ENCODE measurements around the gene TMEM150C. TPM values are rescaled to one million over a fixed set of nuclear protein-coding genes. Genes with fewer than 3 reads are reported as not detected.

The TMEM150C gene
- total and polyA plus RNA-seq, 7 donors, result 1.2 to 25.7 (median 11.2) TPM

- no peak overlapping the region for H3K27ac ChIP-seq
- intact Hi-C loops (cut with DNase I), result no loop called here
- no peaks in the 10 kb centered on the region for H3K27me3 ChIP-seq
- no peaks in the 10 kb centered on the region for H3K9me3 ChIP-seq
- no peak for DNase-seq
- H3K4me1 ChIP-seq, result no peaks in the 10 kb centered on the region
- H3K36me3 ChIP-seq, result no peaks in the 10 kb centered on the region
- H3K4me3 ChIP-seq, result no peak overlapping the region
- TF ChIP-seq POLR2AphosphoS5 (IDR thresholded peaks at IDR 0.05) (no peak), POLR2A (IDR thresholded peaks at IDR 0.05) (no peak), EP300 (IDR thresholded peaks at IDR 0.05) (no peak)
- TF ChIP-seq, protein P1, sequence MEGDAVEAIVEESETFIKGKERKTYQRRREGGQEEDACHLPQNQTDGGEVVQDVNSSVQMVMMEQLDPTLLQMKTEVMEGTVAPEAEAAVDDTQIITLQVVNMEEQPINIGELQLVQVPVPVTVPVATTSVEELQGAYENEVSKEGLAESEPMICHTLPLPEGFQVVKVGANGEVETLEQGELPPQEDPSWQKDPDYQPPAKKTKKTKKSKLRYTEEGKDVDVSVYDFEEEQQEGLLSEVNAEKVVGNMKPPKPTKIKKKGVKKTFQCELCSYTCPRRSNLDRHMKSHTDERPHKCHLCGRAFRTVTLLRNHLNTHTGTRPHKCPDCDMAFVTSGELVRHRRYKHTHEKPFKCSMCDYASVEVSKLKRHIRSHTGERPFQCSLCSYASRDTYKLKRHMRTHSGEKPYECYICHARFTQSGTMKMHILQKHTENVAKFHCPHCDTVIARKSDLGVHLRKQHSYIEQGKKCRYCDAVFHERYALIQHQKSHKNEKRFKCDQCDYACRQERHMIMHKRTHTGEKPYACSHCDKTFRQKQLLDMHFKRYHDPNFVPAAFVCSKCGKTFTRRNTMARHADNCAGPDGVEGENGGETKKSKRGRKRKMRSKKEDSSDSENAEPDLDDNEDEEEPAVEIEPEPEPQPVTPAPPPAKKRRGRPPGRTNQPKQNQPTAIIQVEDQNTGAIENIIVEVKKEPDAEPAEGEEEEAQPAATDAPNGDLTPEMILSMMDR (IDR thresholded peaks at IDR 0.05), result no peak
Measured at GRCh38 chr4:82508011-82508410, 53.8 kb downstream of the TMEM150C start.

DNA sequence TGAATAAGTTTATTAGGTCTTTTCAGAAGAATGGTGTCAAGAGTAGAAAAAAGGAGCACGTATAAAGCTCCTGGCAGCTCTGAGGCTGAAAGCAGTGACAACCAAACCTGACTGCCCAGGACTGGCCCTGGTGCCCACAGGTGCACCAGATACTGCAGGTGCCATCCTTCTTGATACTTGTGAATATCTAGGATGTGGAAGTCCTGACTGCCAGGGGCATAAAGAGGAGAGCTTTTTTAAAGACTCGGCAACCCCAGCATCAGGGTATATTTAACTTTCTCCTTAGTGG is 60.7 kb downstream of the TMEM150C start:
- WGBS, 2 donors, result 89% methylated on average over 2 of the region's 2 CpGs
- no peaks in the 10 kb centered on the region for H3K4me1 ChIP-seq
- intact Hi-C loops (cut with DNase I), result no loop called here
- no peak overlapping the region for H3K27ac ChIP-seq
- no peaks in the 10 kb centered on the region for H3K9me3 ChIP-seq
- DNase-seq, result no peak
- H3K4me3 ChIP-seq, result no peak overlapping the region
- no peaks in the 10 kb centered on the region for H3K27me3 ChIP-seq
- no peaks in the 10 kb centered on the region for H3K36me3 ChIP-seq
- TF ChIP-seq EP300 (IDR thresholded peaks at IDR 0.05), result no peak
- no peak for TF ChIP-seq POLR2AphosphoS5 (IDR thresholded peaks at IDR 0.05)
- TF ChIP-seq POLR2A (IDR thresholded peaks at IDR 0.05), result no peak
- TF ChIP-seq, protein P1 (IDR thresholded peaks at IDR 0.05), result no peak

GRCh38 chr4:82500435-82501153 is 61.2 kb downstream of the TMEM150C start:
- intact Hi-C loops (cut with DNase I), result no loop called here
- H3K36me3 ChIP-seq, result no peaks in the 10 kb centered on the region
- no peak for DNase-seq
- H3K9me3 ChIP-seq, result no peaks in the 10 kb centered on the region
- WGBS, 2 donors, result 65 to 69% methylated on average over 5 of the region's 5 CpGs
- TF ChIP-seq, protein P1 (IDR thresholded peaks at IDR 0.05), result no peak
- TF ChIP-seq POLR2A (IDR thresholded peaks at IDR 0.05) (no peak), POLR2AphosphoS5 (IDR thresholded peaks at IDR 0.05) (peak in 1 of 4 donors; percentile 12), EP300 (IDR thresholded peaks at IDR 0.05) (no peak)
- no peak overlapping the region for H3K4me3 ChIP-seq
- no peaks in the 10 kb centered on the region for H3K4me1 ChIP-seq
- H3K27me3 ChIP-seq, result no peaks in the 10 kb centered on the region
- H3K27ac ChIP-seq, result no peak overlapping the region

DNA sequence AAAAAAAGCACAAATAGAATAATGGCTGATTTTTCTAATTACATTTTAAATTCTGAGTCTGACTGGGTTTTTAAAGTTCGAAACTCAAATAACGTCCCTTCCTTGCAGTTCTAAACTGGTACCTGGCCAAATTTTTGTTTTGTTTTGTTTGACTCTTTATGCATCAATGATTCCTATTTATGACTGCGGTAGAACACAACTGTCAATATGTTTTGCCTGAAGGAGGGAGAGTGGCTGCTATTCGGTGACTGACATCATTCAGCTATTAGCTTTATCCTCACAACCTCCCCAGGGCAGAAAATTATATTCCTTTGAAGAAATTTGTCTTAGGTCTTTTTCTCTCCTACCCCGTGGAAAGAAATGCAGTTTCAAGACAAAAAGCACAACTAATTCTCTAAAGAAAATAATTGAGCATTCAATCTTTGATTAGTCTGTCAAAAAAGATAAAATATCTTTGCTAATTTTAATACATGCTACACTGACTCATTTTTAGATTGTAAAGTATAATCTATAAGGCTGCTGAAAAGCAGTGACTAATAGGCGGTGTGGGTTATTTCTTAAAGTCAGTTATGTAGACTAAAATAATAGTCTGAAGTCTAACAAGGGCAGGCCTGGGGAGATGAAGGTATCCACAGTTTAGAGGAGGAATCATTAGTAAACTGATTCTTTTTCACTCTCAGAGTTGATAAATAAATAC is 61.9 kb downstream of the TMEM150C start:
- DNase-seq, result no peak
- no peaks in the 10 kb centered on the region for H3K27me3 ChIP-seq
- no peaks in the 10 kb centered on the region for H3K36me3 ChIP-seq
- H3K4me1 ChIP-seq, result no peaks in the 10 kb centered on the region
- no peak overlapping the region for H3K4me3 ChIP-seq
- 87 to 90% methylated on average over 6 of the region's 6 CpGs for WGBS, 2 donors
- intact Hi-C loops (cut with DNase I), result no loop called here
- H3K27ac ChIP-seq, result no peak overlapping the region
- TF ChIP-seq POLR2A (IDR thresholded peaks at IDR 0.05), result no peak
- TF ChIP-seq POLR2AphosphoS5 (IDR thresholded peaks at IDR 0.05), result no peak
- no peak for TF ChIP-seq EP300 (IDR thresholded peaks at IDR 0.05)
- TF ChIP-seq, protein P1 (IDR thresholded peaks at IDR 0.05), result no peak
- H3K9me3 ChIP-seq, result no peaks in the 10 kb centered on the region
